HepG2 (cell line): ENCODE data around the gene SKI.

Source experiments
- DMAP1 ChIP-seq: IDR thresholded peaks from 2 replicates; pipeline ENCODE4 v1.6.1; 2016
- EZH2 ChIP-seq: conservative IDR thresholded peaks from 2 replicates; pipeline ENCODE4 v1.6.1; 2012; ENCODE audit warnings: mild to moderate bottlenecking, low read depth, low read length, moderate library complexity

GRCh38 chr1:2354511-2355372 lies 126.6 kb downstream of the SKI start:
- TF ChIP-seq EZH2 (no peak), DMAP1 (CRISPR knock-in tag) (no peak)
